ENCODE results near the gene IFNB1. TPM values are rescaled to one million over a fixed set of nuclear protein-coding genes. Genes with fewer than 3 reads are reported as not detected.

Gene IFNB1
- total RNA-seq, 1 experiment from 2014 or later = not detected

DNA sequence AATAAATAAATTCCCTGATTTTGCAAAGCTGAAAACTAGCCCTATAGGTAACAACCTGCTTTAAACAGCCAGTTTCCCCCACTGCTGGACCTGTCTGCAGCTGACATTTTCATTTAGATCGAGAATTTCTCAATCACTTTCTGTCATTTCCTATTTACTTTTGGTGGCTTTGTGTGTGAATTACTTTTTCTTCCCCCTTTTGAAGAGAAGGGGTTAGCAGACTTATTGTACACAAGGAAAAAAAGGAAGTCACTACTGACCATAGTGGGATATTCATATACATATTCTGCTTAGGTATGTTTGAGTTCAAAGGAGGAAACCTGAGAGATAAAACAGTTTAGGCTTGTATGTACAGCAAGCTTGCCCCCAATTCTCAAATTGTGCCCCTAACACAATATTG lies 27.0 kb upstream of the IFNB1 start:
- H3K9me3 Mint-ChIP-seq = no peaks in the 10 kb centered on the region
- Histone ChIP-seq H3K4ac (ENCODE audit: low read depth, low read length) (no peak overlapping the region), H2BK15ac (ENCODE audit: low read depth, low read length) (no peak overlapping the region), H3K56ac (ENCODE audit: insufficient read length, low read depth, low read length) (no peak overlapping the region), H4K20me1 (ENCODE audit: control insufficient read depth, insufficient read depth, insufficient read length) (no peaks in the 10 kb centered on the region), H4K8ac (replicated peaks; ENCODE audit: insufficient read length, low read depth, low read length) (no peak overlapping the region), H3K79me1 (ENCODE audit: insufficient read depth, low read depth, low read length, poor library complexity, severe bottlenecking) (no peaks in the 10 kb centered on the region), H4K5ac (ENCODE audit: insufficient read length, low read depth, low read length) (no peak overlapping the region), H3K9me3 (ENCODE audit: control insufficient read depth, low read depth, low read length) (no peaks in the 10 kb centered on the region), H3K27me3 (ENCODE audit: insufficient read depth, low read length) (no peaks in the 10 kb centered on the region), H2BK12ac (ENCODE audit: insufficient read length, low read depth, low read length) (no peak overlapping the region), H3K79me2 (ENCODE audit: insufficient read depth, low read length) (no peaks in the 10 kb centered on the region), H2BK120ac (ENCODE audit: low read depth, low read length, poor library complexity, severe bottlenecking) (no peak overlapping the region), H3K4me1 (ENCODE audit: insufficient read depth, low read length) (no peaks in the 10 kb centered on the region; the same call in 1 of the 2 replicates), H2BK5ac (ENCODE audit: insufficient read length, low read length) (no peak overlapping the region), H3K27ac (ENCODE audit: insufficient read length, low read depth, low read length) (no peak overlapping the region), H2AFZ (ENCODE audit: low read length) (no peak overlapping the region), H3K4me2 (ENCODE audit: insufficient read depth, insufficient read length, low read length) (no peak overlapping the region), H4K91ac (ENCODE audit: insufficient read length, low read depth, low read length) (no peak overlapping the region), H2BK20ac (ENCODE audit: low read depth, low read length, poor library complexity, severe bottlenecking) (no peak overlapping the region), H2AK5ac (ENCODE audit: insufficient read length, low read length) (no peak overlapping the region), H3K14ac (ENCODE audit: insufficient read depth, low read length) (no peak overlapping the region), H3K23me2 (ENCODE audit: insufficient read length, low read depth, low read length, poor library complexity, severe bottlenecking) (no peaks in the 10 kb centered on the region), H3K18ac (ENCODE audit: insufficient read length, low read depth, low read length) (no peak overlapping the region), H3T11ph (ENCODE audit: low read length) (no peak overlapping the region), H3K9ac (ENCODE audit: extremely low read depth, insufficient read length, low read length) (no peak overlapping the region), H3K23ac (ENCODE audit: insufficient read length, low read depth, low read length) (no peak overlapping the region)
- TF ChIP-seq, protein P1, sequence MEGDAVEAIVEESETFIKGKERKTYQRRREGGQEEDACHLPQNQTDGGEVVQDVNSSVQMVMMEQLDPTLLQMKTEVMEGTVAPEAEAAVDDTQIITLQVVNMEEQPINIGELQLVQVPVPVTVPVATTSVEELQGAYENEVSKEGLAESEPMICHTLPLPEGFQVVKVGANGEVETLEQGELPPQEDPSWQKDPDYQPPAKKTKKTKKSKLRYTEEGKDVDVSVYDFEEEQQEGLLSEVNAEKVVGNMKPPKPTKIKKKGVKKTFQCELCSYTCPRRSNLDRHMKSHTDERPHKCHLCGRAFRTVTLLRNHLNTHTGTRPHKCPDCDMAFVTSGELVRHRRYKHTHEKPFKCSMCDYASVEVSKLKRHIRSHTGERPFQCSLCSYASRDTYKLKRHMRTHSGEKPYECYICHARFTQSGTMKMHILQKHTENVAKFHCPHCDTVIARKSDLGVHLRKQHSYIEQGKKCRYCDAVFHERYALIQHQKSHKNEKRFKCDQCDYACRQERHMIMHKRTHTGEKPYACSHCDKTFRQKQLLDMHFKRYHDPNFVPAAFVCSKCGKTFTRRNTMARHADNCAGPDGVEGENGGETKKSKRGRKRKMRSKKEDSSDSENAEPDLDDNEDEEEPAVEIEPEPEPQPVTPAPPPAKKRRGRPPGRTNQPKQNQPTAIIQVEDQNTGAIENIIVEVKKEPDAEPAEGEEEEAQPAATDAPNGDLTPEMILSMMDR (conservative IDR thresholded peaks at IDR 0.05) = no peak
- H3K27ac Mint-ChIP-seq = no peak overlapping the region
- DNase-seq = no peak
- H3K4me3 Mint-ChIP-seq = no peak overlapping the region
- no peaks in the 10 kb centered on the region for H3K36me3 Mint-ChIP-seq (ENCODE audit: insufficient read depth in 1 of 3, low read depth in 3 of 3)
- peaks cover 6 to 8% of the 10 kb centered on the region in 2 experiments; a peak in 3 of 4 replicates for H3K4me1 Mint-ChIP-seq
- WGBS (ENCODE audit: extremely low coverage, insufficient read length, low lambda C conversion rate) = no CpG with 5 or more reads among the region's 1 CpG
- H3K27me3 Mint-ChIP-seq (ENCODE audit: low read depth) = no peaks in the 10 kb centered on the region

Data from H9 (cell line).